Uterus (tissue), 2 donors: Measurements from ENCODE around the gene PNPO.

ENCODE experiments used
- POLR2A ChIP-seq, 2 donors: fragments of 450-650 bp; IDR thresholded peaks; one replicate each; pipeline ENCODE4 v1.6.1; 2016; ENCODE audit warnings: antibody characterized with exemption in 2 of 2, mild to moderate bottlenecking in 1 of 2, moderate library complexity in 1 of 2
- TF ChIP-seq, protein P1 (sequence below), 4 experiments: fragments of 200-600 bp in 2 of 4; fragments of 450-650 bp in 2 of 4; sonication (generic) in 2 of 4; IDR thresholded peaks; one replicate each; pipeline ENCODE4 v1.5.1; 2016 to 2019; ENCODE audit warnings: antibody characterized with exemption in 4 of 4, mild to moderate bottlenecking in 2 of 4, moderate library complexity in 1 of 4

DNA sequence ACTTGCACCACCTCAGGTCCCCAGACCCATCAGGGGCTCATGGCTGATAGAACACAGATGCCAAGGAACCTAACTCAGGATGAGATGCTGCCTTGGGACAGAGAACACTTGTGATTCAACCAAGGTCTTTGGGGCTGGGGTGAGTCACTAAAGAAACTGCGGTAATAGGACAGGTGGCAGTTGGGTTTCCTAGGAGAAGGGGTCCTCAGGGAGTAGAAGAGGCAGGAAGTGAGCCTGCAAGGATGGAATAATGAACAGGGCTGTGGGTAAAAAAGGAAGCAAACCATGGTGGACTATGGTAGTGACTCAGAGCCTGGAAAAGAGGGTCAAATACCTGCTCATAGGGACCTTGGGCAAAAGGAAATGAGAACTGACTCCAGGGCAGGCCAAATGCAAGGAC is 6.5 kb upstream of the PNPO start:
- TF ChIP-seq, protein P1, sequence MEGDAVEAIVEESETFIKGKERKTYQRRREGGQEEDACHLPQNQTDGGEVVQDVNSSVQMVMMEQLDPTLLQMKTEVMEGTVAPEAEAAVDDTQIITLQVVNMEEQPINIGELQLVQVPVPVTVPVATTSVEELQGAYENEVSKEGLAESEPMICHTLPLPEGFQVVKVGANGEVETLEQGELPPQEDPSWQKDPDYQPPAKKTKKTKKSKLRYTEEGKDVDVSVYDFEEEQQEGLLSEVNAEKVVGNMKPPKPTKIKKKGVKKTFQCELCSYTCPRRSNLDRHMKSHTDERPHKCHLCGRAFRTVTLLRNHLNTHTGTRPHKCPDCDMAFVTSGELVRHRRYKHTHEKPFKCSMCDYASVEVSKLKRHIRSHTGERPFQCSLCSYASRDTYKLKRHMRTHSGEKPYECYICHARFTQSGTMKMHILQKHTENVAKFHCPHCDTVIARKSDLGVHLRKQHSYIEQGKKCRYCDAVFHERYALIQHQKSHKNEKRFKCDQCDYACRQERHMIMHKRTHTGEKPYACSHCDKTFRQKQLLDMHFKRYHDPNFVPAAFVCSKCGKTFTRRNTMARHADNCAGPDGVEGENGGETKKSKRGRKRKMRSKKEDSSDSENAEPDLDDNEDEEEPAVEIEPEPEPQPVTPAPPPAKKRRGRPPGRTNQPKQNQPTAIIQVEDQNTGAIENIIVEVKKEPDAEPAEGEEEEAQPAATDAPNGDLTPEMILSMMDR (IDR thresholded peaks at IDR 0.05), result no peak
- TF ChIP-seq POLR2A (IDR thresholded peaks at IDR 0.05), result no peak
